ENCODE measurements around the gene TXLNG. TPM values are rescaled to one million over a fixed set of nuclear protein-coding genes. Genes with fewer than 3 reads are reported as not detected.

The TXLNG gene
- total RNA-seq, 6 donors from 2014 or later: 8.1 to 23.5 (median 12.6) TPM

DNA sequence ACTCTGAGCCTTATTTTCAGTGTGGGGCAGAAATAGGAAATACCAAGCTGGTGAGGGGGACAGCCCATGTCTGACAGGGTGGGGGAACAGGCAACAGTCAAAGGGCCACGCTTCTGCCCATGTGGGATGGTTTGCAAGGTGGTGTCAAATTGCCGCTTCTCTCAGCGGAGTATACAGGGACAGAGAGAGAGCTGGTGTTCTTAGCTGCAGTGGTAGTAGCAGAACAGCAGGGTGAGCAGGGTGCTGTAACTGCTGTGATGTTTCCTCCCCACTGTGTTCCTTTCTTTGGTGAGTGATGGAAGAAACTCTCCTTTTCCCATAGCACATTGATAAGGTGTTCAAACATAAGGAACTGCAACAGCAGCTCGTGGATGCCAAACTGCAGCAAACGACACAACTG lies 46.0 kb downstream of the TXLNG start:
- DNase-seq: no peak
- Histone ChIP-seq H3K4me1 (peaks cover 0 to 6% (median 0%) of the 10 kb centered on the region in 4 donors), H3K27me3 (no peaks in the 10 kb centered on the region), H3K9me3 (no peaks in the 10 kb centered on the region), H3K27ac (no peak overlapping the region), H3K36me3 (peaks cover 0 to 63% (median 17%) of the 10 kb centered on the region in 4 donors), H3K4me3 (no peak overlapping the region)
- TF ChIP-seq, protein P1, sequence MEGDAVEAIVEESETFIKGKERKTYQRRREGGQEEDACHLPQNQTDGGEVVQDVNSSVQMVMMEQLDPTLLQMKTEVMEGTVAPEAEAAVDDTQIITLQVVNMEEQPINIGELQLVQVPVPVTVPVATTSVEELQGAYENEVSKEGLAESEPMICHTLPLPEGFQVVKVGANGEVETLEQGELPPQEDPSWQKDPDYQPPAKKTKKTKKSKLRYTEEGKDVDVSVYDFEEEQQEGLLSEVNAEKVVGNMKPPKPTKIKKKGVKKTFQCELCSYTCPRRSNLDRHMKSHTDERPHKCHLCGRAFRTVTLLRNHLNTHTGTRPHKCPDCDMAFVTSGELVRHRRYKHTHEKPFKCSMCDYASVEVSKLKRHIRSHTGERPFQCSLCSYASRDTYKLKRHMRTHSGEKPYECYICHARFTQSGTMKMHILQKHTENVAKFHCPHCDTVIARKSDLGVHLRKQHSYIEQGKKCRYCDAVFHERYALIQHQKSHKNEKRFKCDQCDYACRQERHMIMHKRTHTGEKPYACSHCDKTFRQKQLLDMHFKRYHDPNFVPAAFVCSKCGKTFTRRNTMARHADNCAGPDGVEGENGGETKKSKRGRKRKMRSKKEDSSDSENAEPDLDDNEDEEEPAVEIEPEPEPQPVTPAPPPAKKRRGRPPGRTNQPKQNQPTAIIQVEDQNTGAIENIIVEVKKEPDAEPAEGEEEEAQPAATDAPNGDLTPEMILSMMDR (IDR thresholded peaks at IDR 0.05): no peak
- TF ChIP-seq POLR2A (IDR thresholded peaks at IDR 0.05): no peak
- no peak for TF ChIP-seq POLR2AphosphoS5 (IDR thresholded peaks at IDR 0.05)
- TF ChIP-seq EP300 (IDR thresholded peaks at IDR 0.05): no peak
- no peak for ATAC-seq (ENCODE audit: low FRiP score in 2 of 2)
- 88 to 95% methylated on average over 5 of the region's 5 CpGs for whole genome bisulfite sequencing, 2 donors

DNA sequence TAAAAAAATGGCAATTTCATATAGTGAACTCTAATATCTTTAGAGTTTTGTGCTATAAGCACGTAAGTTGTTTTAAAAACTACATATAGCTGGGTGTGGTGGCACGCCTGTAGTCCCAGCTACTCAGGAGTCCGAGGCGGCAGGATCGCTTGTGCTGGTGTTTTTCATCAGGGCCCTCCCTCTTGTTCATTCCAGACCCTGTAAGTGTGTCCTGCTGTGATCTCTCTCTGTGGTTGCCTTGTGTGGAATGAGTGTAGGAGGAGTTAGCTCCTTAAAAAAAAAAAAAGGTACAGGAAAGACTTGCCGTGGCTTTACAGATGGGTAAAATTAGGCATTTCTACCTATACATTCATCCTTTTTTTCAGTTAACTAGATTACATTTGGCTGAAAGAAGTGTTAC lies 48.5 kb downstream of the TXLNG start:
- ATAC-seq (ENCODE audit: low FRiP score in 2 of 2) (no peak), DNase-seq (no peak)
- Histone ChIP-seq H3K4me1 (no peaks in the 10 kb centered on the region), H3K36me3 (peaks cover 0 to 80% (median 23%) of the 10 kb centered on the region in 4 donors), H3K27ac (no peak overlapping the region), H3K4me3 (no peak overlapping the region), H3K27me3 (no peaks in the 10 kb centered on the region), H3K9me3 (no peaks in the 10 kb centered on the region)
- 90 to 94% methylated on average over 6 of the region's 6 CpGs for WGBS, 2 donors
- TF ChIP-seq, protein P1 (IDR thresholded peaks at IDR 0.05): no peak
- TF ChIP-seq EP300 (IDR thresholded peaks at IDR 0.05): no peak
- TF ChIP-seq POLR2A (IDR thresholded peaks at IDR 0.05): no peak
- no peak for TF ChIP-seq POLR2AphosphoS5 (IDR thresholded peaks at IDR 0.05)

DNA sequence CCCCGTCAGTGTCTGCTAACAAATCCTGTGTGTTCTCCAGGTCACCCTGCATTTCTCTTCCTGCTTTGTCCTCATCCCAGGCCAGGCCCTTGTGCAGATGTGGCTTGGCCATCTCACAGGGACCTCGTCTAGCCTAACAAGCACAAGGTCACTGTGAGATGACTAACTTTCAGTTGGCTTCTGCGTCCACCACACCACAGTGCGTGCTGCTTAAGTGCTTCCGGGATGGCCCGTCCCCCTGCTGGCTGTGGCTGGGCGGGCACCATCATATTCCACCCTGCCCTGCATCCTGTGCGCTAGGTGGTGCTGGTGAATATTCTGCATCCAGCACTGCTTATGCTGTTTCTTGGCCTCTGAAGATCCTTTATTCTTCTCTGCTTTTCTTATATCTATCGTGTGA lies 50.1 kb downstream of the TXLNG start:
- Histone ChIP-seq H3K27ac (no peak overlapping the region), H3K27me3 (no peaks in the 10 kb centered on the region), H3K9me3 (no peaks in the 10 kb centered on the region), H3K4me1 (no peaks in the 10 kb centered on the region), H3K4me3 (no peak overlapping the region), H3K36me3 (peaks cover 0 to 84% (median 27%) of the 10 kb centered on the region in 4 donors)
- peak; percentile 26 to 34 for DNase-seq
- TF ChIP-seq POLR2A (IDR thresholded peaks at IDR 0.05) (no peak), POLR2AphosphoS5 (IDR thresholded peaks at IDR 0.05) (no peak), EP300 (IDR thresholded peaks at IDR 0.05) (no peak)
- TF ChIP-seq, protein P1 (IDR thresholded peaks at IDR 0.05): peak; percentile 23 to 39 (median 34)
- 78 to 92% methylated on average over 2 to 9 of the region's 9 CpGs for WGBS, 2 donors
- peak; percentile 40 to 76 for ATAC-seq (ENCODE audit: low FRiP score in 2 of 2)

DNA sequence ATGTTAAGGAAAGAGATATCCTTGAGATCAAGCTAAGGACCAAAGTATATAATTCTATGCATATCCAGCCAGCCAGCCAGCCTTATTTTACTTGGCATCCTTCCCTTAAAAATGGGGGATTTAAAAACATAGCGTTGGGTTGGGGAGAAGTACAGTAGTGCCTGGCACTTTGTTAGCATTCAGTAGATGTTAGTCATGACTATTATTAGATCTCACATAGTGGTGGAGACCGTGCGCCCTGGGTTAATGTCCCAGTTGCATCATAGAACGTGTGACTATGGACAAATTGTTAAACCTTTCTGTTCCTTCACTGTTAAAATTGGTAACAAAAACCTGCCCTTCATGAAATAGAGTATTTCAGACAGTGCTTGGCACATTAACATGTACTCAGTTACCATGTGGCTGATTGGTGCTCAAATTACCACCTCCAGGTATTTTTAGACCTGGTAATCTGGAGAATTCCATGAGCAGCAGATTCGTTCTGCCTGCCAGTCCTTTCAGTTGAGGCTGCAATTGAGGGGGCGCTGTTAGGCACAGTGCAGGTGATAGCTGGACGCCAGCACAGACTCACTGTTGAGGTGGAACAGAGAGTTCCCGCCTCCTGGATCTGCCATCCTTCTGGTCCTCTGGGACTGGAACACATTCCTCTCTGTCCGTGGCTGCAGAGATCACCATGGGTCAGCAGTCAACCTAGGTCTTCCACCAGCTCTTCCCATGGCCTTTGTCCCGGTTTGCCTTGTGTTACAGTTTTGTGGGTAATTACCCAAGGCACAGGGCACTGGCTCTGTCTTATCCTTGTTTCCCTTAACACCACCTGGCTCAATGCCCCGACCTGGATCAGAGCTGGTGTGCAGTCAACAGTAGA lies 52.2 kb downstream of the TXLNG start:
- TF ChIP-seq POLR2AphosphoS5 (IDR thresholded peaks at IDR 0.05) (no peak), EP300 (IDR thresholded peaks at IDR 0.05) (no peak), POLR2A (IDR thresholded peaks at IDR 0.05) (no peak)
- TF ChIP-seq, protein P1 (IDR thresholded peaks at IDR 0.05): no peak
- H3K27ac ChIP-seq: no peak overlapping the region
- DNase-seq (no peak), ATAC-seq (ENCODE audit: low FRiP score in 2 of 2) (no peak)
- no peaks in the 10 kb centered on the region for H3K27me3 ChIP-seq
- WGBS, 2 donors: 83 to 89% methylated on average over 9 to 11 of the region's 11 CpGs
- H3K4me1 ChIP-seq: no peaks in the 10 kb centered on the region
- H3K4me3 ChIP-seq: no peak overlapping the region
- H3K9me3 ChIP-seq: no peaks in the 10 kb centered on the region
- peaks cover 0 to 84% (median 25%) of the 10 kb centered on the region in 4 donors for H3K36me3 ChIP-seq

Data from upper lobe of left lung (tissue), 6 donors.